GM12864 (cell line): ENCODE measurements around the gene PFKFB1.

ENCODE experiments used
- DNase-seq: peaks from one replicate; pipeline ENCODE4 v3.0.0-alpha.2; 2011; ENCODE audit warnings: low read depth
- H3K4me3 ChIP-seq: 2 replicates; pipeline ENCODE4 v1.5.1; 2011; ENCODE audit warnings: mild to moderate bottlenecking, low read depth, low read length, control low read depth
- CTCF ChIP-seq: IDR thresholded peaks from 2 replicates; pipeline ENCODE4 v1.5.1; 2011; ENCODE audit warnings: low read depth, mild to moderate bottlenecking, moderate library complexity, low read length, control low read depth, inconsistent platforms; ENCODE audit errors: missing control alignments

PFKFB1 gene

DNA sequence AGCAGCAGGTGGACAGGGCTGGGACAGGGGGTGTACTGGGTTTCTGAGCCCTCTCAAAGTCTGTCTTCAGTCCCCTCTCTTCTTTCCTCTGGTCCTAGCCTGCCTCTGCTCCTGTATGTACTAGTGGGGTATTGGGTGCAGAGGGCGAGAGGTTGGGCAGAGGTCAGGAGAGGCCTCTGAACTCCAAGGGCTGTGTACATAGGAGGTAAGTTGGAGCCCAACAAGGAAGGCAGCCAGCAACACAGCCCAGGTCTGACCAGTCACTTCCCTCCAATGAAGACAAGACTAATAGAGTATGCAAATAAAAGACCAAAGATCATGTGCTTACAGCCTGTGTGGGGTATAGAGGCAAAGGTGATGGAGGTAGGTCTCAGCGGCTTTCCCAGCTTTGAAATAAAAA lies at the start of gene PFKFB1:
TSS of gene PFKFB1 (minus strand) at position 90 of the 400 bp plus-strand sequence. CDS start 181 bp downstream, outside the sequence.
- no peak for DNase-seq
- no peak for TF ChIP-seq CTCF
- H3K4me3 ChIP-seq = no peak within 1 kb of the TSS

DNA sequence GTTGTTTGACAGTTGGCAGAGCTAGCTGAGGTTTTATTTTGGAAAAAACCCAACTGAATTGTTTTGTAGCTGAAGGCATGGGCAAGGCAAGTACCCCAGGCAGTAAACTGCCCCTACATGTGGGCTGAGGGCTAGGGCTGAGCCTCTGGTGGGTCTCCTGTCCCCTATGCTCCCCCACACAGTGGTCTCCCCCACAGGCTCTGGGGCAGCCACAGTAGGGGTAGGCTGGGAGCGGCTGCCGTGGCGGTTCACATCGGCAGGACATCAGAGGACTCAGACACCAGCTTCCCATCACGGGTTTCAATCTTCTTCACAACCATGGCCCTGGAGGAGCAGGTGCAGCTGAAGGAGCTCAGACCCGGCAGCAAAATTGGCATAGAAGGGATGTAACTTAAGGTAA lies 47.5 kb upstream of the PFKFB1 start:
- no peak for TF ChIP-seq CTCF
- DNase-seq = no peak
- H3K4me3 ChIP-seq = no peak overlapping the region

DNA sequence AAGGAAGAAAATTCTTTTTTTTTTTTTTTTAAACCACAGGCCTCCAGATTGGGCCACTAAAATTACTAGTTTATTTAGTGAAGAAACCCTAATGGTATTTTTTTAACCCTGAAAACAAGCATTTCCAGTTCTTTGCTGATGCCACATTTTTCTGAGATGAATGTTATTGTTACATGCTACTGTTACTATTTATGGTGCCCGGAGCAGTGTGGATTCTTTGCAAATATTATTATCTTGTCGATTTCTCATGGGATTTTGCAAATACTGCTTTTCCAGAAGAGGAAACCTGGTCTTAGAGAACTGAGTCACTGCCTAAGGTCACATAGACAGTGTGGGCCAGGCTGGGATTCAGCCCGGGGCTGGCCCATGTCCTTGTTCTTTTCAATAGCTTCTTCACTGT lies 45.5 kb upstream of the PFKFB1 start:
- TF ChIP-seq CTCF = no peak
- DNase-seq = no peak
- H3K4me3 ChIP-seq = no peak overlapping the region

DNA sequence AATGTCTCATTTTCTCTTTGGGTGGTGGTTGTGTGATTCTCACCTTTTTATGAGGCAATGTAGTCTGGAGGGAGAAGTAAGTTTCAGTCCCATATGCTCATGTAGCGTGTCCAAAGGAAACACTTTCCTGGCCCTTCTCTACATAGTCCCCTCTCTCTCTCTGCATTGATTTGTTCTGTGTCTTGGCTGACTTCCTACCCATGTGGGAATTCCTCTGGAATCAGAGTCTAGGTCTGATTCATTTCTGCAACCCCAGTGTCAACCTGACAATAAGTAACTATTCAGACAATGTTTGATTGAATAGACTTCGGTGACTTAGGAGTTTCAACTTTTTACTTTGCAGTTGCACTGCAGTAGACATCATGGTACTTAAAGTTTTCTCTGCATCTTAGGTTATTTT lies 39.4 kb upstream of the PFKFB1 start:
- TF ChIP-seq CTCF = no peak
- no peak overlapping the region for H3K4me3 ChIP-seq
- no peak for DNase-seq

- TF ChIP-seq CTCF = no peak
- no peak for DNase-seq
- no peak within 1 kb of the TSS for H3K4me3 ChIP-seq
Measured at GRCh38 chrX:55030271-55031205, 36.5 kb upstream of the PFKFB1 start, which contains the start of gene ALAS2. TSS of gene ALAS2 (minus strand) at chrX:55030977. CDS start at chrX:55026000, 4,977 bp downstream.

DNA sequence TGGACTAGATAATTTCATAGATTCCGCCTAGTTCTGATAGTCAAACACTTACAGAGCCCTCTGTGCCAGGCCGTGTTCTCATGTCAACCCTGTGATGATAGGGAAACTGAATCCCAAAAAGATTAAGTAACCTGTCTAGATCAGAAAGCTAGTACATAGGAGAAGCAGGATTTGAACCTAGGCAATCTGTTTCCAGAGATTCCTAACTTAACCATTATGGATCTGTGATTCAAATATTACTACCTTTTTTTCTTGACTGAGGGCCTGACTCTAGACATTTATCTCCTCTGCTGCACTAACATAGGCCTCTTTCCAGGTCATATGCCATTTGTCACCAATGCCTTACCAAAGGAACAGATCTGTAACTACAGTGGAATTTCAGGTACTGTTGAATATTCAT lies 35.3 kb upstream of the PFKFB1 start:
- no peak for TF ChIP-seq CTCF
- no peak for DNase-seq
- no peak overlapping the region for H3K4me3 ChIP-seq
